Epithelial cell of esophagus (primary cell): ENCODE measurements around the gene PCGF2.
"Not testable (repeated sequence)": the region's sequence is repeated elsewhere in the genome, so short reads cannot be mapped to it uniquely, and the experiment has no call there.

Source experiments
- DNase-seq: peaks from one replicate; pipeline ENCODE4 v3.0.0; 2010; ENCODE audit warnings: low read depth
- H3K4me3 ChIP-seq: 2 replicates; pipeline ENCODE4 v1.5.1; 2011; ENCODE audit warnings: mild to moderate bottlenecking, low read length, control low read depth
- TF ChIP-seq, protein P1 (sequence below): IDR thresholded peaks from 2 replicates; pipeline ENCODE4 v1.5.1; 2011; ENCODE audit warnings: low read depth, mild to moderate bottlenecking, low read length, control low read depth, inconsistent platforms; ENCODE audit not compliant: insufficient read depth; ENCODE audit errors: missing control alignments

Gene PCGF2

DNA sequence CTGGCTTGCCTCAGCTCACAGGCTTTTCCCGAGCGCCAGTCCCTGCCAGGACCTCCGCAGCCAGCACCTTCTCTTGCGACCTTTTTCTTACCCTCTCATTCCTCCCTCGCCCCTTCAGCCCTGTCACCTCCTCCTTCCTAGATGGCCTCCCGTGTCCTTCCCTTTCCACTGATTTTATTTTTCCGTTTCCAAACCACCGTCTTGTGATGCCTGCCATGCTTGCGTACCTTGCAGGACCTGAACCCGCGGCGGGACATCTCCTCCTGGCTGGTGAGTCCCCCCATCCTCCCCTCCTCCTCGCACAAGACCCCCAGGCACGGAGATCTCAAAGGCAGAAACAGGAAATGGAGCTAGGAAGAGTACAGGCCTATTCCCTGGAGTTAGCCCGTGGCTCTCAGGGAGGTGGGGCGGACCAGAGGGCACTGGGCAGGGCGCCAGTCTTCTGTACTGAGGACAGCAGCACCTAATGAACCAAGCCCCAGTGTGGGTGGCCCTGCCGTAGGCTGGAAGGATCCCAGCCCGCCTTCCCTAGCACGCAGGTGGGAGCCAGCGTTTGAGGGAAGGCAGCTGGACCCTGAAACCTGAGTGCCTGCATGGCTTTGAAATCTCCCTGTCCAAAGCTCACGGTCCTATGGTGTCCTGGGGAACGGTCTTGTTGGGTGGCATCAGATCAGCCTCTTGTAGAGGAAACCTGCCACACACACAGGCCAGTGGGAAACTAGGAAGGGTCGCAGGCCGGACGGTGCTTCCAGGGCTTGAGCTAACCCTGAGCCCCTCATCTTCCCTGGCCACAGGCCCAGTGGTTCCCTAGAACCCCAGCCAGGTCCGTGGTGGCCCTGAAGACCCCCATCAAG is 17.4 kb downstream of the PCGF2 start:
- peak overlapping the region; percentile 85 for H3K4me3 ChIP-seq
- peak; percentile 39 for DNase-seq
- TF ChIP-seq, protein P1, sequence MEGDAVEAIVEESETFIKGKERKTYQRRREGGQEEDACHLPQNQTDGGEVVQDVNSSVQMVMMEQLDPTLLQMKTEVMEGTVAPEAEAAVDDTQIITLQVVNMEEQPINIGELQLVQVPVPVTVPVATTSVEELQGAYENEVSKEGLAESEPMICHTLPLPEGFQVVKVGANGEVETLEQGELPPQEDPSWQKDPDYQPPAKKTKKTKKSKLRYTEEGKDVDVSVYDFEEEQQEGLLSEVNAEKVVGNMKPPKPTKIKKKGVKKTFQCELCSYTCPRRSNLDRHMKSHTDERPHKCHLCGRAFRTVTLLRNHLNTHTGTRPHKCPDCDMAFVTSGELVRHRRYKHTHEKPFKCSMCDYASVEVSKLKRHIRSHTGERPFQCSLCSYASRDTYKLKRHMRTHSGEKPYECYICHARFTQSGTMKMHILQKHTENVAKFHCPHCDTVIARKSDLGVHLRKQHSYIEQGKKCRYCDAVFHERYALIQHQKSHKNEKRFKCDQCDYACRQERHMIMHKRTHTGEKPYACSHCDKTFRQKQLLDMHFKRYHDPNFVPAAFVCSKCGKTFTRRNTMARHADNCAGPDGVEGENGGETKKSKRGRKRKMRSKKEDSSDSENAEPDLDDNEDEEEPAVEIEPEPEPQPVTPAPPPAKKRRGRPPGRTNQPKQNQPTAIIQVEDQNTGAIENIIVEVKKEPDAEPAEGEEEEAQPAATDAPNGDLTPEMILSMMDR: no peak

DNA sequence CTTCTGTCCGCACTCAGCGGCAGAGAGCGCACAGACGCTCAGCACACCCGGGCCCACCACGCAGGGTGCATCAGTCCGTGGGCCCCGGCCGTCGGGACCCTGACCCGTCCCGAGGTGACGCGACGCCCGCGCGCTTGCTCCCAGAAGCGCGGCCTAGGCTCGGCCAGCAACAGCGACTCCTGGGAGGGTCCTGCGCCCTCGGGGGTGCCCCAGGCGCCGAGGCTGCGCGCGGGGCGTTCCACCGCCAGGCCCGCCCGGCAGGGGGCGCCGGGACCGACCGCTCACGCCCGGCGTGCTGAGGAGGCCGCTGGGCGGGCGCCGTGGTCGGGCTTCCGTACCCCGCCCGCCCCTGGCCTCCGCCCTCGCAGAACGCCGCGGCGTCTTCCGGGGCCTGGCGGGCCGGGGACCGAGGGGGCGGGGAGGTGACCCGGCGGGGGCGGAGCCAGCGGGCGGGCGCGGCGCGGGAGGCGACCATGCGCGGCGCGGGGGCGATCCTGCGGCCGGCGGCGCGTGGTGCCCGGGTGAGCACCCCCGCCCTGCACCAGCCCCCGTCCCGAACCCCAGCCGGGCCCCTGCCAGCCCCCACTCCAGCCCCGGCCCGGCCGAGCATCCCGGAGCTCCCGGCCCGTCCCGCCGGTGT is 18.1 kb downstream of the PCGF2 start, which contains the start of gene CISD3:
TSS of gene CISD3 (plus strand) at position 456 of the 640 bp plus-strand sequence. CDS start at position 474, 18 bp downstream.
- peak; percentile 83 for DNase-seq
- H3K4me3 ChIP-seq: peak within 1 kb of the TSS; percentile 85
- TF ChIP-seq, protein P1: peak; percentile 13

DNA sequence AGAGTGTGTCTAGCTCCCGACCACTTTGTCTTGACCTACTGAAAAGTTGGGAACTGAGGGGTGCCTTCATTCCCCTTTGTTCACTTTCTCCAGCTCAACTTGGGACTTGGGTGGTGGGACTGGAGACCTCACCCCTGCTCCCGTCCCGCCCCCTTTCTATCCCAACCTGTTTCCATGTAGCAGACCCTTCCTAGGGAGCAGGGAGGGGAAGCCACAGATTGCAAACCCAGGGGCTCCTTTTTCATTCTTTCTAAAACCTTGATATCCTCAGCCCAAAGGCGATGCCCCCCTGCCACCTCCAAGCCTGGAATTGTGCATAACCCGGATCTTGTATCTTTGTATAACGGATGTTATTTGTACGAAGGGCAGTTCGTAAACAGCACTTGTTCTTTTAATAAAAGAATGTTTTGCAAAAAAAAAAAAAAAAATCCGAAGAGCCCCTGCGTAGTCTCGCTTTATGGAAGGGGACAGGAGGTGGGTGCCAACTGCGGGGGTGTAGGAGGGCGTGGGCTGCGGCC is 18.7 kb downstream of the PCGF2 start:
- H3K4me3 ChIP-seq: peak overlapping the region; percentile 50
- TF ChIP-seq, protein P1: no peak
- no peak for DNase-seq

DNA sequence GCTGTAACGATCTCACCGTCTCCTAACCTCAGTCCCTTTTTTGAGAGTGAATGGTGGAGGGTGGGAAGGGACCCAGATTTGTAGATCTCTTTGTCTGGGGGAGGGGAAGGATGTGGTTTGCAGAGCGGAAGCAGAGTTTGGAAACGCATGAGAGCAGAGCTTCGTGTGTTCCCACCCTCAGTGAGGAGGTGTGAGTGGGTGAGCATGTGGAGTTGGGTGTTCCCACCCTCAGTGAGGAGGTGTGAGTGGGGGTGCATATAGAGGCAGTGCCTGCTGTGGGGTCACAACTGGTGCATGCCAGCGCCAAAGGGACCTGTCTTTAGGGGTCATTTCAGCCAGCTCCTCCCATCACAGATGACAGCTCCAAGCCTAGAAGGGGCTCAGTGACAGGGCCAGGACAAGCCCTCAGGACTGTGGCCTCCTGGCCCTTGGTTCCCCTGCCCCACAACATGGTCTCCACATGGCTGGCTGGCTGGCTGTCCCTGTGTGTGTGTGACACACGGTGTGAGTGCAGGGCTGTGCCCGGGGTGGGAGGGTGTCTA is 19.8 kb downstream of the PCGF2 start:
- H3K4me3 ChIP-seq: no peak overlapping the region
- TF ChIP-seq, protein P1: no peak
- DNase-seq: no peak

DNA sequence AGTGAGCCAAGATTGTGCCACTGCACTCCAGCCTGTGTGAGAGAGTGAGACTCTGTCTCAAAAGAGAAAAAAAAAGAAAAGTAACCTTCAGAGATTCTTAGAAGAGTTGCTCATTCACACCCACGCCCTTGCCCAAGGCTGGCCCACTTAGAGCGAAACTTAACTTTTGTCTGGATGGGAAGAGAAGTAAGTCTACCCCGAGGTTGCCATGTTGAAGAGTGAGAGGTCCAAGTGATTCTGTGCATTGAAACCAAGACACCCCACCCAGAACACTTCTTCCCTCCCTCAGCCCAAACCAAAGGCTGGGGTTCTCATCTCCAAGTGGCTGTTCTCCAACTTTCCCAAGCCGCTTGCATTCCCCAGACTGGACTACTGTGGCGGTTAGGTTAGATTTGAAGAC is 20.4 kb downstream of the PCGF2 start:
- no peak overlapping the region for H3K4me3 ChIP-seq
- peak; percentile 29 for DNase-seq
- TF ChIP-seq, protein P1: no peak

DNA sequence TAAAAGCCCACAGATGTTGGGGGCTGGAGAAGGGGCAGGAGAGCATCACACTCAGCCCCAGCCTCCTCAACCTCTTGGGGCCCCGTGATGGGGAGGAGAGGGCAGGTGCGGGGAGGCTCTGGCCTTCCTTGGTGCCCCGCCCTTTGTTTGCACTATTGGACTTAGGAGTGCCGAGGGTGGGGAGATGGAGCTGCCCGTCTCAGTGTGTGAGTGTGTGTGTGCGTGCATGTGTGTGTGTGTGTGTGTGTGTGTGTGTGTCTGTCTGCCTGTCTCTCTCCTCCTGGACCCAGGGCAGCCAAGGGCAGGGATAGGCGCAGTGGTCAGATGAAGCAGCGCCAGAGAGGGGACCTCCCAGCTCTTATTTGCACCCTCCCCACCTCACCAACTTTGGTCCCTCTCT is 22.0 kb downstream of the PCGF2 start:
- H3K4me3 ChIP-seq, DNase-seq: not testable (repeated sequence)

DNA sequence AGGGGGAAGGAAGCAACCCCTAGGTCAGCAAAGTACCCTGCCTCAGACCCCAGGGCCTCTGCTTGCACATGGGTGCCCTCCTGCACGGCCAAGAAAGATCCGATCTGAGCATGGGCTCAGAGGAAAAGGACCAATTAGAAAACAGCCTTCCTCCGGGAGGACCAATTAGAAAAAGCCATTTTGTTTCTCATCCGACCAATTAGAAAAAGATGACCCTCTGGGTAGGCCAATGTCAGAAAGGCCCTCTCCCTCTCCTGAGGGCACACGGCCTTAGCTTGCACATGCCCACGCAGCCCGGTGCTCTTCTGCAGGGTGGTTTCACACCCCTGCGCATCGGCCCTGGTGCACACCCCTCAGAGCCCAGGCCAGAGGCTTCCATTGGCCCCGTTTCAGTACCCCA is 23.1 kb downstream of the PCGF2 start:
- no peak overlapping the region for H3K4me3 ChIP-seq

More for the DNA sequence above, 23.1 kb downstream of the PCGF2 start:
- TF ChIP-seq, protein P1: no peak
- DNase-seq: no peak
